Mucosa of stomach (tissue), 1 donor: ENCODE data around the gene INSC.

Experiments used
- H3K27me3 ChIP-seq: one replicate; pipeline ENCODE4 v1.7.0; 2013; ENCODE audit warnings: mild to moderate bottlenecking, low read length; ENCODE audit not compliant: control insufficient read depth, insufficient read depth
- H3K36me3 ChIP-seq: one replicate; pipeline ENCODE4 v1.7.0; 2013; ENCODE audit warnings: low read length; ENCODE audit not compliant: control insufficient read depth, insufficient read depth
- H3K4me1 ChIP-seq: one replicate; pipeline ENCODE4 v1.7.0; 2013; ENCODE audit warnings: mild to moderate bottlenecking, low read length; ENCODE audit not compliant: control insufficient read depth, insufficient read depth
- H3K4me3 ChIP-seq: one replicate; pipeline ENCODE4 v1.7.0; 2013; ENCODE audit warnings: low read length
- H3K9ac ChIP-seq: one replicate; pipeline ENCODE4 v1.7.0; 2013; ENCODE audit warnings: mild to moderate bottlenecking, low read length, moderate library complexity
- H3K9me3 ChIP-seq: one replicate; pipeline ENCODE4 v1.7.0; 2013; ENCODE audit warnings: mild to moderate bottlenecking, low read length, moderate library complexity; ENCODE audit not compliant: control insufficient read depth
- donor health status: Pancreatic carcinoma.

Gene INSC

GRCh38 chr11:15115686-15116085, 963 bp downstream of the INSC start:
- Histone ChIP-seq H3K9me3 (no peaks in the 10 kb centered on the region), H3K27me3 (peaks cover 28% of the 10 kb centered on the region), H3K9ac (no peak overlapping the region), H3K4me3 (no peak overlapping the region), H3K4me1 (peaks cover 21% of the 10 kb centered on the region), H3K36me3 (no peaks in the 10 kb centered on the region)

GRCh38 chr11:15117751-15118150, 3.0 kb downstream of the INSC start:
- Histone ChIP-seq H3K9me3 (no peaks in the 10 kb centered on the region), H3K36me3 (no peaks in the 10 kb centered on the region), H3K27me3 (peaks cover 28% of the 10 kb centered on the region), H3K9ac (no peak overlapping the region), H3K4me3 (no peak overlapping the region), H3K4me1 (peaks cover 21% of the 10 kb centered on the region)

- Histone ChIP-seq H3K4me1 (peaks cover 18% of the 10 kb centered on the region), H3K36me3 (no peaks in the 10 kb centered on the region), H3K4me3 (no peak overlapping the region), H3K9ac (no peak overlapping the region), H3K9me3 (no peaks in the 10 kb centered on the region), H3K27me3 (peaks cover 25% of the 10 kb centered on the region)
Observed at GRCh38 chr11:15118431-15118830, 3.7 kb downstream of the INSC start.

- Histone ChIP-seq H3K36me3 (no peaks in the 10 kb centered on the region), H3K27me3 (peaks cover 17% of the 10 kb centered on the region), H3K4me1 (peaks cover 15% of the 10 kb centered on the region), H3K4me3 (no peak overlapping the region), H3K9me3 (no peaks in the 10 kb centered on the region), H3K9ac (no peak overlapping the region)
Observed at GRCh38 chr11:15119352-15119751, 4.6 kb downstream of the INSC start.

GRCh38 chr11:15119826-15120225, 5.1 kb downstream of the INSC start:
- Histone ChIP-seq H3K9me3 (no peaks in the 10 kb centered on the region), H3K36me3 (no peaks in the 10 kb centered on the region), H3K4me3 (no peak overlapping the region), H3K27me3 (peaks cover 18% of the 10 kb centered on the region), H3K4me1 (peaks cover 15% of the 10 kb centered on the region), H3K9ac (no peak overlapping the region)

- Histone ChIP-seq H3K27me3 (peaks cover 3% of the 10 kb centered on the region), H3K4me1 (peaks cover 15% of the 10 kb centered on the region), H3K9me3 (no peaks in the 10 kb centered on the region), H3K36me3 (no peaks in the 10 kb centered on the region), H3K4me3 (no peak overlapping the region), H3K9ac (no peak overlapping the region)
Observed at GRCh38 chr11:15123849-15124248, 9.1 kb downstream of the INSC start.

- no peaks in the 10 kb centered on the region for H3K36me3 ChIP-seq
- H3K4me3 ChIP-seq, result no peak overlapping the region
- no peaks in the 10 kb centered on the region for H3K9me3 ChIP-seq
- H3K27me3 ChIP-seq, result peaks cover 3% of the 10 kb centered on the region
- peaks cover 9% of the 10 kb centered on the region for H3K4me1 ChIP-seq
- no peak overlapping the region for H3K9ac ChIP-seq
Observed at GRCh38 chr11:15124528-15124927, 9.8 kb downstream of the INSC start.

GRCh38 chr11:15127341-15127740, 12.6 kb downstream of the INSC start:
- no peak overlapping the region for H3K4me3 ChIP-seq
- peaks cover 3% of the 10 kb centered on the region for H3K27me3 ChIP-seq
- H3K9me3 ChIP-seq, result no peaks in the 10 kb centered on the region
- no peaks in the 10 kb centered on the region for H3K4me1 ChIP-seq
- H3K9ac ChIP-seq, result no peak overlapping the region
- H3K36me3 ChIP-seq, result no peaks in the 10 kb centered on the region

GRCh38 chr11:15128621-15129020, 13.9 kb downstream of the INSC start:
- H3K4me1 ChIP-seq, result no peaks in the 10 kb centered on the region
- H3K36me3 ChIP-seq, result no peaks in the 10 kb centered on the region
- no peak overlapping the region for H3K4me3 ChIP-seq
- H3K9me3 ChIP-seq, result no peaks in the 10 kb centered on the region
- no peak overlapping the region for H3K9ac ChIP-seq
- H3K27me3 ChIP-seq, result peaks cover 3% of the 10 kb centered on the region

GRCh38 chr11:15136166-15136565, 21.4 kb downstream of the INSC start:
- no peaks in the 10 kb centered on the region for H3K27me3 ChIP-seq
- H3K4me1 ChIP-seq, result no peaks in the 10 kb centered on the region
- no peak overlapping the region for H3K9ac ChIP-seq
- no peaks in the 10 kb centered on the region for H3K36me3 ChIP-seq
- H3K9me3 ChIP-seq, result no peaks in the 10 kb centered on the region
- H3K4me3 ChIP-seq, result no peak overlapping the region

GRCh38 chr11:15139096-15139770, 24.5 kb downstream of the INSC start:
- H3K9me3 ChIP-seq, result no peaks in the 10 kb centered on the region
- no peaks in the 10 kb centered on the region for H3K36me3 ChIP-seq
- no peak overlapping the region for H3K9ac ChIP-seq
- no peak overlapping the region for H3K4me3 ChIP-seq
- H3K27me3 ChIP-seq, result no peaks in the 10 kb centered on the region
- peaks cover 2% of the 10 kb centered on the region for H3K4me1 ChIP-seq

- no peak overlapping the region for H3K9ac ChIP-seq
- no peaks in the 10 kb centered on the region for H3K9me3 ChIP-seq
- H3K27me3 ChIP-seq, result no peaks in the 10 kb centered on the region
- no peak overlapping the region for H3K4me3 ChIP-seq
- peaks cover 11% of the 10 kb centered on the region for H3K4me1 ChIP-seq
- no peaks in the 10 kb centered on the region for H3K36me3 ChIP-seq
Observed at GRCh38 chr11:15139958-15140659, 25.4 kb downstream of the INSC start.
